IPS-18a (cell line): ENCODE measurements around the gene SESN1.

Source experiments
- H3K27ac ChIP-seq: one replicate; pipeline ENCODE4 v1.5.1; 2013; ENCODE audit warnings: low read length
- H3K27me3 ChIP-seq: one replicate; pipeline ENCODE4 v1.6.1; 2013; ENCODE audit warnings: mild to moderate bottlenecking, low read length; ENCODE audit not compliant: control insufficient read depth, insufficient read depth
- H3K36me3 ChIP-seq: one replicate; pipeline ENCODE4 v1.6.1; 2013; ENCODE audit warnings: low read depth, low read length; ENCODE audit not compliant: control insufficient read depth
- H3K4me1 ChIP-seq: one replicate; pipeline ENCODE4 v1.6.1; 2013; ENCODE audit warnings: low read depth, low read length; ENCODE audit not compliant: control insufficient read depth
- H3K4me3 ChIP-seq: one replicate; pipeline ENCODE4 v1.5.1; 2013; ENCODE audit warnings: low read length
- H3K9ac ChIP-seq: one replicate; pipeline ENCODE4 v1.6.1; 2013; ENCODE audit warnings: mild to moderate bottlenecking, low read length, moderate library complexity
- H3K9me3 ChIP-seq: one replicate; pipeline ENCODE4 v1.6.1; 2013; ENCODE audit warnings: low read depth, low read length; ENCODE audit not compliant: control insufficient read depth

SESN1 gene

GRCh38 chr6:109058620-109059019 is 36.0 kb downstream of the SESN1 start:
- no peak overlapping the region for H3K9ac ChIP-seq
- H3K4me1 ChIP-seq = peaks cover 18% of the 10 kb centered on the region
- H3K27me3 ChIP-seq = no peaks in the 10 kb centered on the region
- H3K4me3 ChIP-seq = no peak overlapping the region
- H3K9me3 ChIP-seq = no peaks in the 10 kb centered on the region
- H3K36me3 ChIP-seq = no peaks in the 10 kb centered on the region
- no peak overlapping the region for H3K27ac ChIP-seq

DNA sequence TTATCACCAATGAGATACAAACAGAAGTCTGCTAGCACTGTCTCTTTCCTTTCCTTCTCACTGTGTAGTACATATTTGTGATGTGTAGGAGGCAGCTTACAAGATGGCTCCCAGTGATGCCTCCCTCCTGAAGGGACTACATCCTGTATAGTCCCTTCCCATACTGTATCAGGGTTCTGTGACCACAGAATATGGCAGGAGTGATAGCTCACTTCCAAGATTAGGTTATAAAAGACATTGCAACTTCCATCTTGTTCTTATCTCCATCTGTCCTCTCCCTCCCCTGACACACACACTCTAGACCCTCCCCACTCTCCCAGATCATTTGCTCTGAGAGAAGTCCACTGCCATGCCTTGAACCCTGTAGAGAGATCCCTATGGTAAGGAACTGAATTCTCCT is 38.0 kb downstream of the SESN1 start:
- H3K27me3 ChIP-seq = no peaks in the 10 kb centered on the region

DNA sequence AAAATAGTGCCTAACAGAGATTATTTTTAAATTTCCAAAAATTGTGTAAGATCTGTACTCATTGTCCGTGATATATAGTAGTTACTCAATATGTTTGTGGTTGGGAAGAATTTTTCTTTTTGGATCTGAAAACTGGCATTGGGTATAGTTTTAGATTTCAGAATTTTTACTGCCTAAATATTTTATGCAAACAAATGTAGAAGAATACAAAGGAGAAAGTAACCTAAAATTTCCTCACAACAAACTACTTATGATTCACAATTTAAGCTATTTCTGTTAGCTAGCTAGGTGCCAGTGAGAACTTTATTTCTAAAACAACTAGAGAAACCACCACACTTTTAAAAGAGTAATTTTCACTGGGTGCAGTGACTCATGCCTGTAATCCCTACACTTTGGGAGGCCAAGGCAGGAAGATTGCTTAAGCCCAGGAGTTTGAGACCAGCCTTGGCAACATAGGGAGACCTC is 38.8 kb downstream of the SESN1 start:
- Histone ChIP-seq H3K4me3 (no peak overlapping the region), H3K4me1 (peaks cover 24% of the 10 kb centered on the region), H3K9me3 (no peaks in the 10 kb centered on the region), H3K27me3 (no peaks in the 10 kb centered on the region), H3K36me3 (no peaks in the 10 kb centered on the region), H3K27ac (no peak overlapping the region), H3K9ac (no peak overlapping the region)

More for the DNA sequence above, 38.0 kb downstream of the SESN1 start:
- H3K4me3 ChIP-seq = no peak overlapping the region
- no peak overlapping the region for H3K27ac ChIP-seq
- H3K36me3 ChIP-seq = no peaks in the 10 kb centered on the region
- H3K4me1 ChIP-seq = peaks cover 23% of the 10 kb centered on the region
- H3K9me3 ChIP-seq = no peaks in the 10 kb centered on the region
- H3K9ac ChIP-seq = no peak overlapping the region

GRCh38 chr6:109053336-109053735 is 41.3 kb downstream of the SESN1 start:
- Histone ChIP-seq H3K9ac (no peak overlapping the region), H3K4me3 (no peak overlapping the region), H3K36me3 (no peaks in the 10 kb centered on the region), H3K9me3 (no peaks in the 10 kb centered on the region), H3K27me3 (no peaks in the 10 kb centered on the region), H3K4me1 (peaks cover 10% of the 10 kb centered on the region), H3K27ac (peak overlapping the region; percentile 13)

- Histone ChIP-seq H3K4me3 (no peak overlapping the region), H3K9ac (no peak overlapping the region), H3K27ac (no peak overlapping the region), H3K27me3 (no peaks in the 10 kb centered on the region), H3K4me1 (peaks cover 10% of the 10 kb centered on the region), H3K36me3 (no peaks in the 10 kb centered on the region), H3K9me3 (no peaks in the 10 kb centered on the region)
Measured at GRCh38 chr6:109052852-109053251, 41.8 kb downstream of the SESN1 start.

DNA sequence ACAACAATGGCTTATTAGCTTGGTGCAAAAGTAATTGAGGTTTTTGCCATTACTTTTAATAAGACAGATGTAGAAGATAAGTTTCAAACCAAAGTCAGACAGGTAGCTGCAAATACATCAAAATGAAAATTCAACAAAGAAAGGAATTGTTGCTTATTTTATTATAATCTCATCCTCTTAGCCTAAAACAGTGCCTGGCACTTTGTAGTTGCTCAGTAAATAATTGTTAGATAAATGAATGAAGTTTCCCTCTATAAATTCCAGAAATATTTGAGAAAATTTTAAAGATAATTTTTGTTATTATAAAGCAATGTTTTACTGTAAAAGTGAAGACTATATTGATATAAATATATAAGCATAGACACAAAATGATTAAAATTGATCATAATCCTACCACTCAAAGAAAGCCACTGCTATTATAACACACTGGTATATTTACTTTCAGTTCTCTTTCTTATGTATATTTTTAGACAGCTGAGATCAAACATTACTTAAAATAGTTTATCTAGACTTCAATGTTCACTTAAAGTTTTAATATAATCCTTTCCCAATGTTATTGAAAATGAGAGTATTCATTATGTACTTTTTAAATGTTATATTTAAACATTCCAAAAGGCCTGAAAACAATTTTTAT is 42.5 kb downstream of the SESN1 start:
- H3K9me3 ChIP-seq = no peaks in the 10 kb centered on the region
- H3K27me3 ChIP-seq = no peaks in the 10 kb centered on the region
- H3K4me1 ChIP-seq = peaks cover 10% of the 10 kb centered on the region
- no peak overlapping the region for H3K4me3 ChIP-seq
- no peaks in the 10 kb centered on the region for H3K36me3 ChIP-seq
- H3K9ac ChIP-seq = no peak overlapping the region
- no peak overlapping the region for H3K27ac ChIP-seq

- Histone ChIP-seq H3K27me3 (no peaks in the 10 kb centered on the region), H3K27ac (no peak overlapping the region), H3K4me3 (no peak overlapping the region), H3K9ac (no peak overlapping the region), H3K9me3 (no peaks in the 10 kb centered on the region), H3K36me3 (no peaks in the 10 kb centered on the region), H3K4me1 (peaks cover 10% of the 10 kb centered on the region)
Measured at GRCh38 chr6:109051301-109052017, 43.2 kb downstream of the SESN1 start.

GRCh38 chr6:109050447-109051102 is 44.1 kb downstream of the SESN1 start:
- H3K9me3 ChIP-seq = no peaks in the 10 kb centered on the region
- no peak overlapping the region for H3K9ac ChIP-seq
- H3K4me1 ChIP-seq = peaks cover 10% of the 10 kb centered on the region
- H3K27ac ChIP-seq = no peak overlapping the region
- no peaks in the 10 kb centered on the region for H3K27me3 ChIP-seq
- no peaks in the 10 kb centered on the region for H3K36me3 ChIP-seq
- no peak overlapping the region for H3K4me3 ChIP-seq

- Histone ChIP-seq H3K9me3 (no peaks in the 10 kb centered on the region), H3K27me3 (no peaks in the 10 kb centered on the region), H3K4me3 (no peak overlapping the region), H3K36me3 (no peaks in the 10 kb centered on the region), H3K9ac (no peak overlapping the region), H3K4me1 (peaks cover 10% of the 10 kb centered on the region), H3K27ac (no peak overlapping the region)
Measured at GRCh38 chr6:109050012-109050411, 44.6 kb downstream of the SESN1 start.

GRCh38 chr6:109048670-109049415 is 45.8 kb downstream of the SESN1 start:
- H3K9me3 ChIP-seq = no peaks in the 10 kb centered on the region
- H3K9ac ChIP-seq = no peak overlapping the region
- no peaks in the 10 kb centered on the region for H3K27me3 ChIP-seq
- H3K36me3 ChIP-seq = no peaks in the 10 kb centered on the region
- H3K4me3 ChIP-seq = no peak overlapping the region
- peaks cover 10% of the 10 kb centered on the region for H3K4me1 ChIP-seq
- no peak overlapping the region for H3K27ac ChIP-seq

GRCh38 chr6:109048176-109048575 is 46.5 kb downstream of the SESN1 start:
- H3K9me3 ChIP-seq = no peaks in the 10 kb centered on the region
- no peak overlapping the region for H3K9ac ChIP-seq
- H3K36me3 ChIP-seq = no peaks in the 10 kb centered on the region
- H3K27ac ChIP-seq = no peak overlapping the region
- no peaks in the 10 kb centered on the region for H3K27me3 ChIP-seq
- H3K4me1 ChIP-seq = peaks cover 4% of the 10 kb centered on the region
- no peak overlapping the region for H3K4me3 ChIP-seq
